Activated CD4-positive, CD25-positive, alpha-beta regulatory T cell (primary cell): ENCODE data around the gene PPL.
"Not testable (repeated sequence)": the region's sequence is repeated elsewhere in the genome, so short reads cannot be mapped to it uniquely, and the experiment has no call there.

ENCODE experiments used
- DNase-seq, 4 experiments: peaks; one replicate each; lab custom pipeline; 2025; lab: John Stamatoyannopoulos, UW

PPL gene

GRCh38 chr16:4909825-4910224 is 27.1 kb downstream of the PPL start:
- no peak for DNase-seq

- DNase-seq = no peak
Measured at GRCh38 chr16:4908854-4909401, 28.0 kb downstream of the PPL start.

GRCh38 chr16:4904942-4905615 is 31.9 kb downstream of the PPL start:
- no peak for DNase-seq

- DNase-seq = no peak
Measured at GRCh38 chr16:4904108-4904941, 32.6 kb downstream of the PPL start.

GRCh38 chr16:4902038-4902437 is 34.9 kb downstream of the PPL start:
- no peak for DNase-seq

GRCh38 chr16:4900750-4901149 is 36.2 kb downstream of the PPL start:
- no peak for DNase-seq

- no peak for DNase-seq
Measured at GRCh38 chr16:4900036-4900435, 36.9 kb downstream of the PPL start.

- DNase-seq = no peak
Measured at GRCh38 chr16:4899474-4899846, 37.5 kb downstream of the PPL start.

- no peak for DNase-seq
Measured at GRCh38 chr16:4898811-4899473, 38.0 kb downstream of the PPL start.

GRCh38 chr16:4897328-4897727 is 39.6 kb downstream of the PPL start:
- DNase-seq = no peak

- DNase-seq = not testable (repeated sequence)
Measured at GRCh38 chr16:4896761-4897160, 40.2 kb downstream of the PPL start.

- no peak for DNase-seq
Measured at GRCh38 chr16:4895366-4895765, 41.6 kb downstream of the PPL start.

- no peak for DNase-seq
Measured at GRCh38 chr16:4894276-4895150, 42.4 kb downstream of the PPL start.

GRCh38 chr16:4893103-4893862 is 43.7 kb downstream of the PPL start:
- no peak for DNase-seq

- DNase-seq = no peak
Measured at GRCh38 chr16:4892361-4893102, 44.4 kb downstream of the PPL start.

GRCh38 chr16:4891886-4892216 is 45.1 kb downstream of the PPL start:
- no peak for DNase-seq

- DNase-seq = no peak
Measured at GRCh38 chr16:4891097-4891885, 45.7 kb downstream of the PPL start.

- no peak for DNase-seq
Measured at GRCh38 chr16:4890686-4891085, 46.3 kb downstream of the PPL start.

- no peak for DNase-seq
Measured at GRCh38 chr16:4890026-4890425, 46.9 kb downstream of the PPL start.
